GM19372 (cell line): ENCODE results near the gene CXCR4.
"Not testable (repeated sequence)": the region's sequence is repeated elsewhere in the genome, so short reads cannot be mapped to it uniquely, and the experiment has no call there.

Experiments used
- ATAC-seq: cut with Tn5 transposase; IDR thresholded peaks from one replicate; pipeline ENCODE4 v1.9.1; 2021; ENCODE audit warnings: mild to moderate bottlenecking, low read depth, moderate library complexity; ENCODE audit not compliant: unreplicated experiment

The CXCR4 gene

DNA sequence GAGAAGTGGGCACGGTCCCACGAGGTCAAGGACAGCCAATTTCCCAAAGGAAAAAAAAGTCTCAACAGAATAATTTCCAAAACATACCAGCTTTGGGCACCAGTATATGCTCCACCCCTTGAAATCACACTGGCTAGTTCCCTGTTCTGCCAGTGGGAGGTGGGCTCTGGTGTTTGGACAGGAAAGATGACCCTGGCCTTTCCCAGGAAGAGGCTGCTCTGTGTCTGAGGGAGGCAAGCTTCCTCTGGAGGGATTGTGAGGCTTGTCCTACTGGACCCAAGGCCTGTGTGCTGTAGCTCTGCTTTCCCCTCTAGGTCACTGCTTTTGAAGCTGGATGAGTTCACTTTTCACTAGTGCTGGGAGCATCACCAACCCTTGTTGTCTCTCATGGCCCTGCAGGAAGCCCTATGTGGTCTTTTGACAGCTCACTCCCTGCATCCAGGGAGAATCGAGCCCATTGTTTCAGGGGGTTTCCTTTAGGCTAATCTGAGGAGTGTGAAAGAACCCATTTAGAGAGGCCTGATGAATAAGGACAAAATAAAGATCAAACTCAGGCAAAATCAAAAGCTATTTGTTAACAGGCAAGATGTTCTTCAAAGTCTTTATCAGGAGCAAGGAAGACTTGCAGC lies 36.3 kb downstream of the CXCR4 start:
- no peak for ATAC-seq

GRCh38 chr2:136080114-136080513 lies 37.8 kb downstream of the CXCR4 start:
- ATAC-seq = no peak

DNA sequence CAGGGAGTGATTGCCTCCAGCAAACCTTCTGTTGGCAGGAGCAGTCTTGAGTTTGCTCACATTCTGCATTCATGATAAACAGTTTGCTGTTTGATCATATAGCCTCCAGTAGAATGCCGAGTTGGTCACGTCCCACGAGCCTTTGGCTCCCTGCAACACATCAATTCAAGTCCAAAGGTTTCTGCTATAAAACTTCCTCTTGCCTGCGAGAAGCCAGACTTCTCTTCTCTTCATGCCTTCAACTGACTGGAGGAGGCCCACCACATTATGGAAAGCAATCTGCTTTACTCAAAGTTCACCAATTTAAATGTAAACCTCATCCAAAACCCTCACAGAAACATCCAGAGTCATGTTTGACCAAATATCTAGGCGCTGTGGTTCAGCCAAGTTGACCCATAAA lies 40.8 kb downstream of the CXCR4 start:
- no peak for ATAC-seq

- ATAC-seq = no peak
These were observed 42.5 kb downstream of the CXCR4 start for GRCh38 chr2:136075476-136075875.

- ATAC-seq = no peak
These were observed 45.3 kb downstream of the CXCR4 start for GRCh38 chr2:136072621-136073020.

- ATAC-seq = not testable (repeated sequence)
These were observed 46.1 kb downstream of the CXCR4 start for GRCh38 chr2:136071887-136072286.

GRCh38 chr2:136070913-136071312 lies 47.0 kb downstream of the CXCR4 start:
- no peak for ATAC-seq

DNA sequence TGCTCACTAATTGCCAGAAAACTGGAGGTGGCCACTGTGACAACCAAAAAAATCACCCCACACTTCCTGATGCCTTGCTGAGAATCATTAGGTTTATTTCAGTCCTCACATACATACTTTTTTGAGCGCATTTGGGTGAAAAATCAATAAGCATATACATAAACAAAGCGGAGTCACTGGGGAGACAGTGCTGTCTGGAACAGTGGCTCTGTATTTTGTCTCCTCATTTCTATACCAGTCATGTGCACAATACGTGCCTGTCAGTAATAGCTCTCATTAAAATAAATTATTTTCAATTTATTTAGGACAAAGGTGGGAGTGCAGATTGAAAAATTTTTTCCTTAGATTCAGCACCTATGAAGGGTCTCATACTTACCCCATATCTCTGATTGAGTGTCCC lies 48.2 kb downstream of the CXCR4 start:
- ATAC-seq = no peak

- ATAC-seq = no peak
These were observed 49.2 kb downstream of the CXCR4 start for GRCh38 chr2:136068581-136069227.

- no peak for ATAC-seq
These were observed 49.9 kb downstream of the CXCR4 start for GRCh38 chr2:136067897-136068580.

GRCh38 chr2:136067459-136067858 lies 50.5 kb downstream of the CXCR4 start:
- no peak for ATAC-seq

GRCh38 chr2:136065907-136066306 lies 52.0 kb downstream of the CXCR4 start:
- peak; percentile 78 for ATAC-seq

GRCh38 chr2:136065384-136065783 lies 52.6 kb downstream of the CXCR4 start:
- ATAC-seq = peak; percentile 40
